Measurements from ENCODE around the gene ARHGAP1. TPM values are rescaled to one million over a fixed set of nuclear protein-coding genes. Genes with fewer than 3 reads are reported as not detected.

Gene ARHGAP1
- total RNA-seq, 1 donor from 2014 or later, result 13.5 TPM

GRCh38 chr11:46695345-46696211, 4.8 kb downstream of the ARHGAP1 start:
- no peak for FAIRE-seq
- no peak for DNase-seq (ENCODE audit: low spot score in 2 of 2)

- DNase-seq (ENCODE audit: low spot score in 2 of 2) (no peak), FAIRE-seq (no peak)
Measured at GRCh38 chr11:46694607-46695006, 5.8 kb downstream of the ARHGAP1 start.

- FAIRE-seq (no peak), DNase-seq (ENCODE audit: low spot score in 2 of 2) (no peak)
Measured at GRCh38 chr11:46694072-46694471, 6.3 kb downstream of the ARHGAP1 start.

GRCh38 chr11:46693597-46694012, 6.8 kb downstream of the ARHGAP1 start:
- FAIRE-seq (no peak), DNase-seq (ENCODE audit: low spot score in 2 of 2) (no peak)

GRCh38 chr11:46692450-46692849, 8.0 kb downstream of the ARHGAP1 start:
- no peak for DNase-seq (ENCODE audit: low spot score in 2 of 2)
- no peak for FAIRE-seq

- no peak for FAIRE-seq
Measured at GRCh38 chr11:46690702-46691101, 9.7 kb downstream of the ARHGAP1 start.

GRCh38 chr11:46686886-46687795, 13.3 kb downstream of the ARHGAP1 start:
- FAIRE-seq, result no peak

More at GRCh38 chr11:46690702-46691101, 9.7 kb downstream of the ARHGAP1 start:
- DNase-seq (ENCODE audit: low spot score in 2 of 2), result no peak

GRCh38 chr11:46684367-46684766, 16.1 kb downstream of the ARHGAP1 start:
- FAIRE-seq, result no peak
- no peak for DNase-seq (ENCODE audit: low spot score in 2 of 2)

More at GRCh38 chr11:46686886-46687795, 13.3 kb downstream of the ARHGAP1 start:
- no peak for DNase-seq (ENCODE audit: low spot score in 2 of 2)

- no peak for FAIRE-seq
- DNase-seq (ENCODE audit: low spot score in 2 of 2), result no peak
Measured at GRCh38 chr11:46682773-46683752, 17.4 kb downstream of the ARHGAP1 start.

GRCh38 chr11:46681814-46682213, 18.6 kb downstream of the ARHGAP1 start:
- DNase-seq (ENCODE audit: low spot score in 2 of 2), result no peak
- FAIRE-seq, result no peak

GRCh38 chr11:46680815-46681214, 19.6 kb downstream of the ARHGAP1 start:
- FAIRE-seq, result no peak

GRCh38 chr11:46680164-46680760, 20.2 kb downstream of the ARHGAP1 start:
- no peak for FAIRE-seq
- DNase-seq (ENCODE audit: low spot score in 2 of 2), result no peak

More at GRCh38 chr11:46680815-46681214, 19.6 kb downstream of the ARHGAP1 start:
- DNase-seq (ENCODE audit: low spot score in 2 of 2), result no peak

GRCh38 chr11:46679241-46680163, 20.9 kb downstream of the ARHGAP1 start:
- DNase-seq (ENCODE audit: low spot score in 2 of 2) (no peak), FAIRE-seq (no peak)

- no peak for DNase-seq (ENCODE audit: low spot score in 2 of 2)
- no peak for FAIRE-seq
Measured at GRCh38 chr11:46678741-46679130, 21.7 kb downstream of the ARHGAP1 start.

GRCh38 chr11:46677991-46678740, 22.3 kb downstream of the ARHGAP1 start:
- FAIRE-seq (no peak), DNase-seq (ENCODE audit: low spot score in 2 of 2) (no peak)

- FAIRE-seq (no peak), DNase-seq (ENCODE audit: low spot score in 2 of 2) (no peak)
Measured at GRCh38 chr11:46677169-46677568, 23.2 kb downstream of the ARHGAP1 start.

GRCh38 chr11:46676436-46677158, 23.8 kb downstream of the ARHGAP1 start:
- FAIRE-seq, result no peak
- no peak for DNase-seq (ENCODE audit: low spot score in 2 of 2)
